Esophagus squamous epithelium (tissue), 4 donors: Measurements from ENCODE around the gene C17orf67.

Source experiments
- POLR2A ChIP-seq, 4 donors: fragments of 450-650 bp; IDR thresholded peaks; one replicate each; pipeline ENCODE4 v1.6.1; 2017; ENCODE audit warnings: antibody characterized with exemption in 4 of 4, mild to moderate bottlenecking in 4 of 4, moderate library complexity in 3 of 4
- TF ChIP-seq, protein P1 (sequence below), 6 experiments: fragments of 450-650 bp in 4 of 6; fragments of 200-600 bp in 2 of 6; sonication (generic) in 2 of 6; IDR thresholded peaks; one replicate each; pipeline ENCODE4 v1.5.1; 2016 to 2019; ENCODE audit warnings: antibody characterized with exemption in 6 of 6, mild to moderate bottlenecking in 4 of 6, moderate library complexity in 4 of 6

DNA sequence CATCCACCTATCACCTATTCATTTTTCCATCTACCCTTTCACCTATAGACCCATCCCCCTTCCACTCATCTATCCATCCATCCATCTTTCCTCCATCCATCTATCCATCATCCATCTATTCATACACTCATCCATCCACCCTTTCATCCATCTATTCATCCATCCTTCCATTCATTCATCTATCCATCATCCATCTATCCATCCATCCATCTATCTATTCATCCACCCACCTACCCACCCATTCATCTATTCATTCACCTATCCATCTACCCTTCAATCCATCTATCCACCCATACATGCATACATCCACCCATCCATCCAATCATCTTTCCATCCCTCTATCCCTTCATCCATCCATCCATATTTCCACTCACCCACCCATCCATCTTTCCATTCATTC lies 63.3 kb downstream of the C17orf67 start:
- TF ChIP-seq, protein P1, sequence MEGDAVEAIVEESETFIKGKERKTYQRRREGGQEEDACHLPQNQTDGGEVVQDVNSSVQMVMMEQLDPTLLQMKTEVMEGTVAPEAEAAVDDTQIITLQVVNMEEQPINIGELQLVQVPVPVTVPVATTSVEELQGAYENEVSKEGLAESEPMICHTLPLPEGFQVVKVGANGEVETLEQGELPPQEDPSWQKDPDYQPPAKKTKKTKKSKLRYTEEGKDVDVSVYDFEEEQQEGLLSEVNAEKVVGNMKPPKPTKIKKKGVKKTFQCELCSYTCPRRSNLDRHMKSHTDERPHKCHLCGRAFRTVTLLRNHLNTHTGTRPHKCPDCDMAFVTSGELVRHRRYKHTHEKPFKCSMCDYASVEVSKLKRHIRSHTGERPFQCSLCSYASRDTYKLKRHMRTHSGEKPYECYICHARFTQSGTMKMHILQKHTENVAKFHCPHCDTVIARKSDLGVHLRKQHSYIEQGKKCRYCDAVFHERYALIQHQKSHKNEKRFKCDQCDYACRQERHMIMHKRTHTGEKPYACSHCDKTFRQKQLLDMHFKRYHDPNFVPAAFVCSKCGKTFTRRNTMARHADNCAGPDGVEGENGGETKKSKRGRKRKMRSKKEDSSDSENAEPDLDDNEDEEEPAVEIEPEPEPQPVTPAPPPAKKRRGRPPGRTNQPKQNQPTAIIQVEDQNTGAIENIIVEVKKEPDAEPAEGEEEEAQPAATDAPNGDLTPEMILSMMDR (IDR thresholded peaks at IDR 0.05) = no peak
- no peak for TF ChIP-seq POLR2A (IDR thresholded peaks at IDR 0.05)
